ENCODE data around the gene RANBP6.

- TF ChIP-seq POLR2AphosphoS5 (IDR thresholded peaks at IDR 0.05) (no peak), POLR2A (IDR thresholded peaks at IDR 0.05) (no peak), EP300 (IDR thresholded peaks at IDR 0.05) (no peak)
- TF ChIP-seq, protein P1, sequence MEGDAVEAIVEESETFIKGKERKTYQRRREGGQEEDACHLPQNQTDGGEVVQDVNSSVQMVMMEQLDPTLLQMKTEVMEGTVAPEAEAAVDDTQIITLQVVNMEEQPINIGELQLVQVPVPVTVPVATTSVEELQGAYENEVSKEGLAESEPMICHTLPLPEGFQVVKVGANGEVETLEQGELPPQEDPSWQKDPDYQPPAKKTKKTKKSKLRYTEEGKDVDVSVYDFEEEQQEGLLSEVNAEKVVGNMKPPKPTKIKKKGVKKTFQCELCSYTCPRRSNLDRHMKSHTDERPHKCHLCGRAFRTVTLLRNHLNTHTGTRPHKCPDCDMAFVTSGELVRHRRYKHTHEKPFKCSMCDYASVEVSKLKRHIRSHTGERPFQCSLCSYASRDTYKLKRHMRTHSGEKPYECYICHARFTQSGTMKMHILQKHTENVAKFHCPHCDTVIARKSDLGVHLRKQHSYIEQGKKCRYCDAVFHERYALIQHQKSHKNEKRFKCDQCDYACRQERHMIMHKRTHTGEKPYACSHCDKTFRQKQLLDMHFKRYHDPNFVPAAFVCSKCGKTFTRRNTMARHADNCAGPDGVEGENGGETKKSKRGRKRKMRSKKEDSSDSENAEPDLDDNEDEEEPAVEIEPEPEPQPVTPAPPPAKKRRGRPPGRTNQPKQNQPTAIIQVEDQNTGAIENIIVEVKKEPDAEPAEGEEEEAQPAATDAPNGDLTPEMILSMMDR (IDR thresholded peaks at IDR 0.05): no peak
These were observed 8.7 kb downstream of the RANBP6 start for GRCh38 chr9:6006749-6007057.

Measured in sigmoid colon (tissue), 4 donors.